AG04449 (cell line): ENCODE data around the gene CTDSPL.

Source experiments
- CTCF ChIA-PET: fragments of 350-600 bp; formaldehyde crosslinking; extraction: SDS; loops from one replicate; lab custom pipeline; 2021; ENCODE audit warnings: antibody characterized with exemption; lab: Yijun Ruan, JAX
- POLR2A ChIA-PET: fragments of 400-600, 350-600 bp; formaldehyde crosslinking; extraction: SDS; loops from one replicate; lab custom pipeline; 2020; ENCODE audit warnings: antibody characterized with exemption, inconsistent platforms; lab: Yijun Ruan, JAX
- DNase-seq: peaks from one replicate; pipeline ENCODE4 v3.0.0-alpha.2; 2010; ENCODE audit warnings: low read depth, low spot score
- H3K4me3 ChIP-seq: 2 replicates; pipeline ENCODE4 v1.5.1; 2011; ENCODE audit warnings: low read depth, mild to moderate bottlenecking, control low read depth, low read length
- TF ChIP-seq, protein P1 (sequence below): IDR thresholded peaks from one replicate; pipeline ENCODE4 v1.5.1; 2011; ENCODE audit warnings: mild to moderate bottlenecking, moderate library complexity, low read length, control low read depth, inconsistent platforms; ENCODE audit not compliant: insufficient read depth; ENCODE audit errors: missing control alignments

Gene CTDSPL

DNA sequence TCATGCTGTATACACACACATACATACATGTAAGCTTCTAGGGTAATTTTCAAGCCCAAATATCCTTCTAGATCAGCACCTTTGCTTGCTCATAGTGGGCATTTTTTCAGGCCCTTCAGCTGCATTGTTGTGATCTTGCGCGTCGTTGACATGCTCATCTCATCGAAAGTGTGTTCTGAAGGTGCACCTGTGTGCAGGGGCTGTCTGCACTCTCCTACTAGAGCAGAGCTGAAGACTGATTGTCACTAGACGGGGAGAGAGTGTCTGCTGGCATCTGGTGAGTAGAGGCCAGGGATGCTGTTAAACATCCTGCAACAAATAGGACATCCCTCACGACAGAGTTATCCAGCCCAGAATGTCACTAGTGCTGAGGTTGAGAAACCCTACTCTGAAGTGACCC is 93.2 kb downstream of the CTDSPL start:
- no peak overlapping the region for H3K4me3 ChIP-seq
- TF ChIP-seq, protein P1, sequence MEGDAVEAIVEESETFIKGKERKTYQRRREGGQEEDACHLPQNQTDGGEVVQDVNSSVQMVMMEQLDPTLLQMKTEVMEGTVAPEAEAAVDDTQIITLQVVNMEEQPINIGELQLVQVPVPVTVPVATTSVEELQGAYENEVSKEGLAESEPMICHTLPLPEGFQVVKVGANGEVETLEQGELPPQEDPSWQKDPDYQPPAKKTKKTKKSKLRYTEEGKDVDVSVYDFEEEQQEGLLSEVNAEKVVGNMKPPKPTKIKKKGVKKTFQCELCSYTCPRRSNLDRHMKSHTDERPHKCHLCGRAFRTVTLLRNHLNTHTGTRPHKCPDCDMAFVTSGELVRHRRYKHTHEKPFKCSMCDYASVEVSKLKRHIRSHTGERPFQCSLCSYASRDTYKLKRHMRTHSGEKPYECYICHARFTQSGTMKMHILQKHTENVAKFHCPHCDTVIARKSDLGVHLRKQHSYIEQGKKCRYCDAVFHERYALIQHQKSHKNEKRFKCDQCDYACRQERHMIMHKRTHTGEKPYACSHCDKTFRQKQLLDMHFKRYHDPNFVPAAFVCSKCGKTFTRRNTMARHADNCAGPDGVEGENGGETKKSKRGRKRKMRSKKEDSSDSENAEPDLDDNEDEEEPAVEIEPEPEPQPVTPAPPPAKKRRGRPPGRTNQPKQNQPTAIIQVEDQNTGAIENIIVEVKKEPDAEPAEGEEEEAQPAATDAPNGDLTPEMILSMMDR, result no peak
- ChIA-PET POLR2A (no interaction called here), CTCF (interaction anchor here (1.3 to 4.9 kb wide), 5 partner anchors 10 to 100 kb away, joined by 3 to 47 read pairs (median 10); no protein-coding TSS in a partner anchor)
- DNase-seq, result no peak

DNA sequence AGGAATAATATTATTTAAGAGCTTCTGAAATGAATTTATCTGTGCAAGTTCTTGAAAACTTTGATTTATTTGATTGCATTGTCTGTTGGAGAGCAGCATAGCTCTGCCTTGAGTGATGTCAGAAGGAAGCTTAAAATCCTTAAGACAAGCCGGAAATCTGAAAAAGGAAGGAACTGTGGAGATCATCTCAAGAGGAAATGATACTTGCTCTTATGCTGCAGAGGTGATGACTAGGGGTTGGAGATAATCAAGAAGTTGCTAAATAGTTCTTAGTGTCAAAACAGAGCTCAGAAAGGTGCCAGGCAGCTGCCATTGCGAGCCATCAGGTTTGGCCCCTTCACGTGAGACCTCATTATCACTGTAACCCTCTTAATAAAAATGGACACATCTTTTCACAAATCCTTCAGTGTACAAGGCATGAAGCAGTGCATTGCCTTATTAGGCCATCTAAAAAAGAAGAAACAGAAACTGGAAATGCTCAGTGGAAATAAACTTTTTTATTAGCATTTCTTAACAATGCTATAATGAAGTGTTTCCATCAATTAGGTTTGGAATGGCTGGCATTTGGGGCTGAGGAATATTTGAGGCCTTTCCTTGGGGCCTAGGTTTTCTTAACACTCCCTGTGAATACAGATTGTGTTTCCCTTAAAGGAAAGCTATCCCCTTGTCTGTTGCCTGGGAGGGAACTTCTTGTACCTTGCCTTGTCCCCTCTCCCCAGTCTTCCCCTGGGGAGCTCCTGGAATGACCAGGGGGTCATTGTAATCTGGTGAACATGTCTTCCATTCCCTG is 94.4 kb downstream of the CTDSPL start:
- CTCF ChIA-PET, result interaction anchor here (0.5 to 4.9 kb wide), 6 partner anchors 10 to 101 kb away, joined by 3 to 47 read pairs (median 8); no protein-coding TSS in a partner anchor
- TF ChIP-seq, protein P1, result no peak
- POLR2A ChIA-PET, result no interaction called here
- H3K4me3 ChIP-seq, result no peak overlapping the region
- DNase-seq, result no peak

DNA sequence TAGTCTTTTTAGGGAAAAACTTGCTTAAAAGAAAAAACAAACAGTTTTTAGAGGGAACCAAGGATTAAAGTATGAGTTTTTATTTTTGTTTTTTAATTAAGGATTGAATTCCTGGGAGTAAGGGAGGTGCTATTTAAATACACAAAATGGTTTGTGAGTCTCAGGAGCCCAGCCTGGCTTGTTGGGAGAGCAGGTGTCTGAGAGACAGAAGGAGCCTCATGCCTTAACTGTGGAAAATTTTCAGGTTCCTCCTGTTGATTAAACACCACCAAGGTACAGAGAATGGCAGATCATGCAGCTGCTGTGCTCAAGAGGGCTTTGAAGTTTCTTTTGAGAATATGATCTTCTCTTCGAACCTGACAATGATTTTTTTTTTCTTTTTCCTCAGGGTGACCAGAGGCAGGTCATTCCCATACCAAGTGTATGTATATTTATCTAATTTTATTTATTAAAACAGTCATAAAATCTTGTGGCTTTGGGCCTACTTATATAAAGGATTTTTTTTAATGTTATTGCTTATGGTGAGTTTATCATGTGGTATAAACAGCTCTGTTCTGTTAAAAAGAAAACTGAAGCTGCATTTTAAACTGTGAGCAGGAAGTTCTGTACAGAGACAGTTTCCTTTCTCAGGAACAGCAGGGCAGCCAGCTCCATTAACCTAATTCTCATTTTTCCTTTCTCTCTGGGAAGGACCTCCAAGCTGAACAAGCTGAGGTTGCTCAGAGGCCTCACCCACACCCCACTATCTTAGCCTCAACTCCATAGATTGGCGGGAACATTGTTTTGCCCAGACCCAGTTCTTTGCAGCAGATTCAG is 95.3 kb downstream of the CTDSPL start:
- CTCF ChIA-PET, result interaction anchor here (0.6 to 4.9 kb wide), 4 partner anchors 9 to 102 kb away, joined by 3 to 47 read pairs (median 8); no protein-coding TSS in a partner anchor
- no peak for DNase-seq
- H3K4me3 ChIP-seq, result no peak overlapping the region
- TF ChIP-seq, protein P1, result no peak
- POLR2A ChIA-PET, result no interaction called here

DNA sequence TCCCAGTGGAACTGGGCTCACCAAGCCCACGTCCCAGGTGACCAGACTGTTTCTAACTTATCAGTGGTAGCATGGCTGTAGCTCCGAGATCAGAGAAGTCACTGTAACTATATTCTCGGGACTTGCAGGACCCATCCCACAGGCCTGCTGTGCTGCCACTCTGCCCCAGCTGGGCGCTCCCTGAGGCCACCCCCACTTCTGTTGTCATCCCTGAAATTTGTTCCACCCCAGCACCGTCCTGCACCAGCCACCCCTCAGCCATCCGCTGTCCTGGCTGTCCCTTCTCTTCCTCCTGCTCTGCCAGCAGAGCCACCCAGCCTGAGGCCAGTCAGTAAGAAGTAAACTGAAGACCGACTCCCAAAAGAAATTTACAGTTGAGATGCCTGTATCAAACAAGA is 95.9 kb downstream of the CTDSPL start:
- H3K4me3 ChIP-seq, result no peak overlapping the region
- no peak for DNase-seq
- ChIA-PET POLR2A (no interaction called here), CTCF (interaction anchor here (1.8 to 4.9 kb wide), 2 partner anchors 9 to 17 kb away, joined by 5 to 47 read pairs; no protein-coding TSS in a partner anchor)
- TF ChIP-seq, protein P1, result no peak

DNA sequence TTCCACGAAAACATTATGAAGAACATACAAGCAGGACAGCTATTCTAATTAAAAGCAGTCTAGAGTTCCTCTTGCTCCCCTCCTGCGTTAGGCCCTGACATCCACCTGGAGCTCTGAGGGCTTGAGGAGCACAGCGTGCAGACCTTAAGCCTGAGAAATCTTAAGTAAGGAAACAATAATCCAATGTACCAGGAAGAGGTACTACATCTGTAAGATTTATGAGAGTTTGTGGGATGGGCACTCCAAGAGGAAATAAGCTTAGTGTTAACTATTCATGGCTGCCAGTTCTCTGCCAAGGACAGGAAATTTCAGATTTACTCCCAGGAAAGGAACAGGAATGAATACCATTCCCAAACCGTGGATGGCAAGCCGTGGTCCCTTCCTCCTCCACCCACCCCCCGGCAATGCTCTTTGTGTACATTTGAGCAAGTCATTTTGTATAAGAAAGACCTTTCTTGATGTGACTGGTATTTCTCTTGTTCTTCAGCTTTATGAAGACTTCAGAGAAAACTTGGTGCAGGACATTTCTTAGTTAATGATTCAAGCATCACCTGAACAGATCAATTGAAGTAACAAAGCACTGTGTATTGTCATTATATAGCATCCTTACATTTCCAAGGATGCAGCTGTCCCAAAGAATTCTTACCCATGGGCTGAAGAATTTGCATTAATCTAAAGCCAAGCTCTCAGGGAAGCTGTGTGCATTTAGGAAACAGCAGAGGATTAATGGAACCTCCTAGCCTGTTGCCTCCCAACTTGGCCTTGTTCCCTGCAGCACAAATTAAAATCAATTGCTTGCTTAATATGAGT is 100.1 kb downstream of the CTDSPL start:
- TF ChIP-seq, protein P1, result no peak
- POLR2A ChIA-PET, result interaction anchor here (0.7 kb wide), 1 partner anchor 17 kb away, joined by 3 read pairs; no protein-coding TSS in a partner anchor
- CTCF ChIA-PET, result interaction anchor here (1.0 to 11.0 kb wide), 6 partner anchors 9 to 61 kb away, joined by 3 to 145 read pairs (median 4); no protein-coding TSS in a partner anchor
- DNase-seq, result no peak
- no peak overlapping the region for H3K4me3 ChIP-seq
